Measurements from ENCODE around the gene DLG1.

DNA sequence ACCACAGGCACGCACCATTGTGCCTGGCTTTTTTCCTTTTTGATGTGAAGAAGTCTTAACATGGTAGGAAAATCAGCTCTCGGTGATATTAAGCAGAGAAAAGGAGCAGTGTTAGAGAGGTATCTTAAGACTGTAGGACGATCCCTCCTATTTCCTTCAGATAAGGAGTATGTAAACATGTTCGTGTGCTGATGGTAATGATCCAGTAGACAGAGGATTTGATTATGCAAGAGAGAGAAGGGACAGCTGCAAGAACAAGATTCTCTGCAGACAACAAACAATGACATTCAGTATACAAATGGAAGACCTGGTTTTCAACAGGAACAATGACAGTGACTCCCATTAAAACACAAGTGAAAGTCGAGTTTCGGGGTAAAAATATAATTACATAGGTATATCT lies 173.7 kb downstream of the DLG1 start:
- TF ChIP-seq, protein P1, sequence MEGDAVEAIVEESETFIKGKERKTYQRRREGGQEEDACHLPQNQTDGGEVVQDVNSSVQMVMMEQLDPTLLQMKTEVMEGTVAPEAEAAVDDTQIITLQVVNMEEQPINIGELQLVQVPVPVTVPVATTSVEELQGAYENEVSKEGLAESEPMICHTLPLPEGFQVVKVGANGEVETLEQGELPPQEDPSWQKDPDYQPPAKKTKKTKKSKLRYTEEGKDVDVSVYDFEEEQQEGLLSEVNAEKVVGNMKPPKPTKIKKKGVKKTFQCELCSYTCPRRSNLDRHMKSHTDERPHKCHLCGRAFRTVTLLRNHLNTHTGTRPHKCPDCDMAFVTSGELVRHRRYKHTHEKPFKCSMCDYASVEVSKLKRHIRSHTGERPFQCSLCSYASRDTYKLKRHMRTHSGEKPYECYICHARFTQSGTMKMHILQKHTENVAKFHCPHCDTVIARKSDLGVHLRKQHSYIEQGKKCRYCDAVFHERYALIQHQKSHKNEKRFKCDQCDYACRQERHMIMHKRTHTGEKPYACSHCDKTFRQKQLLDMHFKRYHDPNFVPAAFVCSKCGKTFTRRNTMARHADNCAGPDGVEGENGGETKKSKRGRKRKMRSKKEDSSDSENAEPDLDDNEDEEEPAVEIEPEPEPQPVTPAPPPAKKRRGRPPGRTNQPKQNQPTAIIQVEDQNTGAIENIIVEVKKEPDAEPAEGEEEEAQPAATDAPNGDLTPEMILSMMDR (IDR thresholded peaks at IDR 0.05; ENCODE audit: low read depth, low read length, missing input control) = no peak
- no peak for TF ChIP-seq YY1 (IDR thresholded peaks at IDR 0.05)
- no peak for TF ChIP-seq JUND (IDR thresholded peaks at IDR 0.05)
- no peak for TF ChIP-seq RAD21 (IDR thresholded peaks at IDR 0.05)
- TF ChIP-seq, protein P2, sequence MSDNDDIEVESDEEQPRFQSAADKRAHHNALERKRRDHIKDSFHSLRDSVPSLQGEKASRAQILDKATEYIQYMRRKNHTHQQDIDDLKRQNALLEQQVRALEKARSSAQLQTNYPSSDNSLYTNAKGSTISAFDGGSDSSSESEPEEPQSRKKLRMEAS (IDR thresholded peaks at IDR 0.05) = no peak
- TF ChIP-seq, protein P3, sequence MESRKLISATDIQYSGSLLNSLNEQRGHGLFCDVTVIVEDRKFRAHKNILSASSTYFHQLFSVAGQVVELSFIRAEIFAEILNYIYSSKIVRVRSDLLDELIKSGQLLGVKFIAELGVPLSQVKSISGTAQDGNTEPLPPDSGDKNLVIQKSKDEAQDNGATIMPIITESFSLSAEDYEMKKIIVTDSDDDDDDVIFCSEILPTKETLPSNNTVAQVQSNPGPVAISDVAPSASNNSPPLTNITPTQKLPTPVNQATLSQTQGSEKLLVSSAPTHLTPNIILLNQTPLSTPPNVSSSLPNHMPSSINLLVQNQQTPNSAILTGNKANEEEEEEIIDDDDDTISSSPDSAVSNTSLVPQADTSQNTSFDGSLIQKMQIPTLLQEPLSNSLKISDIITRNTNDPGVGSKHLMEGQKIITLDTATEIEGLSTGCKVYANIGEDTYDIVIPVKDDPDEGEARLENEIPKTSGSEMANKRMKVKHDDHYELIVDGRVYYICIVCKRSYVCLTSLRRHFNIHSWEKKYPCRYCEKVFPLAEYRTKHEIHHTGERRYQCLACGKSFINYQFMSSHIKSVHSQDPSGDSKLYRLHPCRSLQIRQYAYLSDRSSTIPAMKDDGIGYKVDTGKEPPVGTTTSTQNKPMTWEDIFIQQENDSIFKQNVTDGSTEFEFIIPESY (IDR thresholded peaks at IDR 0.05) = no peak

All from liver (tissue), 3 donors.